Lower leg skin (tissue), 3 donors: Measurements from ENCODE around the gene CSNK1D.

Experiments
- POLR2A ChIP-seq, 2 donors: fragments of 450-650 bp; IDR thresholded peaks; one replicate each; pipeline ENCODE4 v1.6.1; 2016 to 2017; ENCODE audit warnings: antibody characterized with exemption in 2 of 2, mild to moderate bottlenecking in 1 of 2, moderate library complexity in 1 of 2
- TF ChIP-seq, protein P1 (sequence below), 3 donors: fragments of 450-650 bp; IDR thresholded peaks; one replicate each; pipeline ENCODE4 v1.5.1; 2016; ENCODE audit warnings: antibody characterized with exemption in 3 of 3, mild to moderate bottlenecking in 3 of 3, moderate library complexity in 2 of 3

DNA sequence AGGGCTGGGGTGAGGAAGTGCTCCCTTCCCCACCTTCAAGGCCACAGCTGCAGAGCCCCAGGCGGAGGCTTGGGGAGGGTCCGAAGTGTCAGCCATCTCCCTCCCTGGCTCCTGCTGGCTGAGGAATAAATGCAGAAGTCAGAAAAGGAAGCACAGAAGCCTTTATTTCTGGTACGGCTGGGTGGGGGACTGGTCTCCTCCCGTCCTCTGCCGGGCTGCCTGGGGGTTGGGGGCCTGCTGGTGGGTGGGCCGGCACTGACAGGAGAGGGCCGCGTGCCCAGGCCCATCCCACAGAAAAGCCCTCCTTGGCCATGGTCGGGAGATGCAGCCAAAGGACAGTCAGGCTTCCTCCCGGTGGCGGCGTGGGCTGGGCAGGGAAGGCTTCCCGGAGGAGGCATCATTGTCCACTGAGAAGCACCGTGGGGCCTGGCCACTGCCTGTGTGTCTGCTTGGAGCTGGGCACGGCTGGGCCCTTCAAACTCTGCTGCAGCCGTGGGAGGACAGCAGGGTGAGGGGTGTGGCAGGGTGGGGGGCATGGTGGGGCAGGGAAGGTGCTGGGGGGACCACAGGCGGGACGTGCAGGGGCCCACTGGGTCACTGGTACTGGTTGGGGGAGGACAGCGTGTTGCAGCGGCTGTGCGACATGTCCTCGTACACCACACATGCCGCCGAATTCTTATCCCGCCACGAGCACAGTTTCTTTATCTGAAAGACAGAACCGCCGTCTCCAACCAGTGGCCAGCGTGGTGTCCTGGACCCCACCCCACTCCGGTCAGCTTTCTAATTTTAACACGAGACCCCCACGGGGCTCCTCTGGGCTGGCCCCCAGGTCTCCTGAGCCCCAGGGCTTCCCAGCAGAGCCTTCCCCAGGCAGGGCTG lies 41.5 kb upstream of the CSNK1D start:
- TF ChIP-seq, protein P1, sequence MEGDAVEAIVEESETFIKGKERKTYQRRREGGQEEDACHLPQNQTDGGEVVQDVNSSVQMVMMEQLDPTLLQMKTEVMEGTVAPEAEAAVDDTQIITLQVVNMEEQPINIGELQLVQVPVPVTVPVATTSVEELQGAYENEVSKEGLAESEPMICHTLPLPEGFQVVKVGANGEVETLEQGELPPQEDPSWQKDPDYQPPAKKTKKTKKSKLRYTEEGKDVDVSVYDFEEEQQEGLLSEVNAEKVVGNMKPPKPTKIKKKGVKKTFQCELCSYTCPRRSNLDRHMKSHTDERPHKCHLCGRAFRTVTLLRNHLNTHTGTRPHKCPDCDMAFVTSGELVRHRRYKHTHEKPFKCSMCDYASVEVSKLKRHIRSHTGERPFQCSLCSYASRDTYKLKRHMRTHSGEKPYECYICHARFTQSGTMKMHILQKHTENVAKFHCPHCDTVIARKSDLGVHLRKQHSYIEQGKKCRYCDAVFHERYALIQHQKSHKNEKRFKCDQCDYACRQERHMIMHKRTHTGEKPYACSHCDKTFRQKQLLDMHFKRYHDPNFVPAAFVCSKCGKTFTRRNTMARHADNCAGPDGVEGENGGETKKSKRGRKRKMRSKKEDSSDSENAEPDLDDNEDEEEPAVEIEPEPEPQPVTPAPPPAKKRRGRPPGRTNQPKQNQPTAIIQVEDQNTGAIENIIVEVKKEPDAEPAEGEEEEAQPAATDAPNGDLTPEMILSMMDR (IDR thresholded peaks at IDR 0.05), result no peak
- no peak for TF ChIP-seq POLR2A (IDR thresholded peaks at IDR 0.05)
